Cardiac muscle cell (in vitro differentiated cells and primary cell): ENCODE measurements around the gene MGLL. TPM values are rescaled to one million over a fixed set of nuclear protein-coding genes. Genes with fewer than 3 reads are reported as not detected.

Source experiments
- DNase-seq, 2 donors: peaks; one replicate each; pipeline versions ENCODE4 v3.0.0 to v3.0.0-alpha.2; 2010 to 2017; ENCODE audit warnings: low read depth in 1 of 2, low spot score in 1 of 2
- H3K27ac ChIP-seq: fragments of 200-600 bp; sonication (generic); 2 replicates; pipeline ENCODE4 v1.5.1; 2016
- H3K27me3 ChIP-seq: fragments of 200-600 bp; sonication (generic); 2 replicates; pipeline ENCODE4 v1.6.0; 2016; ENCODE audit warnings: control low read depth
- H3K36me3 ChIP-seq: fragments of 200-600 bp; sonication (generic); 2 replicates; pipeline ENCODE4 v1.5.1; 2016; ENCODE audit warnings: control low read depth
- H3K4me1 ChIP-seq: fragments of 200-600 bp; sonication (generic); 2 replicates; pipeline ENCODE4 v1.8.1; 2017; ENCODE audit warnings: low read depth, mild to moderate bottlenecking, mixed run types
- H3K4me3 ChIP-seq: fragments of 200-600 bp; sonication (generic); 2 replicates; pipeline ENCODE4 v1.5.1; 2016; ENCODE audit warnings: mild to moderate bottlenecking
- H3K9me3 ChIP-seq: fragments of 200-600 bp; sonication (generic); 2 replicates; pipeline ENCODE4 v1.5.1; 2017; ENCODE audit warnings: low read depth, mild to moderate bottlenecking, control low read depth
- polyA plus RNA-seq: library from polyadenylated mRNA; unstranded; fragments of >200 nt; fragmentation: Nextera tagmentation; extraction: Ambion mirVana; gene quantifications from 2 replicates; pipeline ENCODE4 v1.2.1, GENCODE V29; 2016
- total RNA-seq: library from RNA; depleted of rRNA; stranded (reverse); fragments of >200 nt; gene quantifications from 2 replicates; pipeline ENCODE4 v1.2.3, GENCODE V29; 2016
- TF ChIP-seq, protein P1 (sequence below): IDR thresholded peaks from 2 replicates; pipeline ENCODE4 v1.5.1; 2012; ENCODE audit warnings: low read depth, mild to moderate bottlenecking, low read length

Gene MGLL
- total and polyA plus RNA-seq, 2 experiments from 2014 or later: 1.0 TPM

DNA sequence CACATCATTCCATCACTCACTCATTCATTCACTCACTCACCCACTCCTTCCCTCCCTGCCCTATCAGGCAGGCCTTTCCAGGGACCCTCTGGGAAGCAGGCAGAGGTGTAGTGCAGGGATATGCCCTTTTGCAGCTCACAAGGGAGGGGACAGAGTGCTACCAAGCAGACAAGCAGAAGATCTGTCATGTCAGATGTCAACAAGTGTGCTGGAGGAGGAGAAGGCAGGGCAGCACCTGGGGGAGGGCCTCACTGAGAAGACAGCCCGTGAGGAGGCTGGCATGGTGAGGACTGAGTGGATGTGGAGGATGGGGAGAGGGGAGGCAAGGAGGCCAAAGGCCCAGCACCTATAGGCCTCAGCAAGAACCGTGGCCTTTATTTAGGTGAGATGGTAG lies 134.3 kb downstream of the MGLL start:
- H3K9me3 ChIP-seq: no peaks in the 10 kb centered on the region
- no peak overlapping the region for H3K4me3 ChIP-seq
- no peaks in the 10 kb centered on the region for H3K4me1 ChIP-seq
- no peak for DNase-seq
- no peaks in the 10 kb centered on the region for H3K36me3 ChIP-seq
- TF ChIP-seq, protein P1, sequence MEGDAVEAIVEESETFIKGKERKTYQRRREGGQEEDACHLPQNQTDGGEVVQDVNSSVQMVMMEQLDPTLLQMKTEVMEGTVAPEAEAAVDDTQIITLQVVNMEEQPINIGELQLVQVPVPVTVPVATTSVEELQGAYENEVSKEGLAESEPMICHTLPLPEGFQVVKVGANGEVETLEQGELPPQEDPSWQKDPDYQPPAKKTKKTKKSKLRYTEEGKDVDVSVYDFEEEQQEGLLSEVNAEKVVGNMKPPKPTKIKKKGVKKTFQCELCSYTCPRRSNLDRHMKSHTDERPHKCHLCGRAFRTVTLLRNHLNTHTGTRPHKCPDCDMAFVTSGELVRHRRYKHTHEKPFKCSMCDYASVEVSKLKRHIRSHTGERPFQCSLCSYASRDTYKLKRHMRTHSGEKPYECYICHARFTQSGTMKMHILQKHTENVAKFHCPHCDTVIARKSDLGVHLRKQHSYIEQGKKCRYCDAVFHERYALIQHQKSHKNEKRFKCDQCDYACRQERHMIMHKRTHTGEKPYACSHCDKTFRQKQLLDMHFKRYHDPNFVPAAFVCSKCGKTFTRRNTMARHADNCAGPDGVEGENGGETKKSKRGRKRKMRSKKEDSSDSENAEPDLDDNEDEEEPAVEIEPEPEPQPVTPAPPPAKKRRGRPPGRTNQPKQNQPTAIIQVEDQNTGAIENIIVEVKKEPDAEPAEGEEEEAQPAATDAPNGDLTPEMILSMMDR: no peak
- no peak overlapping the region for H3K27ac ChIP-seq
- H3K27me3 ChIP-seq: no peaks in the 10 kb centered on the region

DNA sequence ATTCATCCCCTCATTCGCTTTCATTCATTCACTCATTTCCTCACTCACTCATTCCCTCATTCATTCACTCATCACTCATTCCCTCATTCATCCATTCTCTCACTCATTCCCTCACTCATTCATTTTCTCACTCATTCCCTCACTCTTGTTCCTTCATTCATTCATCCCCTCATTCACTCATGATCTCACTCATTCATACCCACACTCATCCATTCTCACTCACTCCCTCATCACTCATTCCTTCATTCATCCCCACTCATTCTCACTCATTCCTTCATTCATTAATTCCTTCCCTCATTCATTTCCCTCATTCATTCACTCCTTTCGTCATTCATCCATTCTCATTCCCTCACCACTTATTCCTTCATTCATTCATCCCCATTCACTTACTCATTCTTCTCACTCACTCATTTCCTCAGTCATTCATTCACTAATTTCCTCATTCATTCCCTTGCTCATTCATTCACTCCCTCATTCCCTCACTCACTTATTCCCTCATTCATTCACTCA lies 135.0 kb downstream of the MGLL start:
- Histone ChIP-seq H3K27me3 (no peaks in the 10 kb centered on the region), H3K27ac (no peak overlapping the region), H3K9me3 (no peaks in the 10 kb centered on the region), H3K4me1 (no peaks in the 10 kb centered on the region), H3K36me3 (no peaks in the 10 kb centered on the region), H3K4me3 (no peak overlapping the region)
- no peak for DNase-seq
- TF ChIP-seq, protein P1: no peak

DNA sequence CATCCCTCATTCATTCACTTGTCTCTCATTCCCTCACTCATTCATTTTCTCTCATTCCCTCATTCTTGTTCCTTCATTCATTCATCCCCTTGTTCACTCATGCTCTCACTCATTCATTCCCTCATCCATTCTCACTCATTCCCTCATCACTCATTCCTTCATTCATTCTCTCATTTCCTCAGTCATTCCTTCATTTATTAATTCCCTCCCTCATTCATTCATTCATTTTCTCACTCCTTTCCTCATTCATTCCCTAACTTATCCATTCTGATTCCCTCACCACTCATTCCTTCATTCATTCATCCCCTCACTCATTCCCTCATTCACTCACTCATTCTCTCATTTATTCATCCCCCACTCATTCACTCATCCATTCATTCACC lies 135.8 kb downstream of the MGLL start:
- Histone ChIP-seq H3K9me3 (no peaks in the 10 kb centered on the region), H3K4me1 (no peaks in the 10 kb centered on the region), H3K36me3 (no peaks in the 10 kb centered on the region), H3K27me3 (no peaks in the 10 kb centered on the region), H3K27ac (no peak overlapping the region), H3K4me3 (no peak overlapping the region)
- TF ChIP-seq, protein P1: no peak
- no peak for DNase-seq

DNA sequence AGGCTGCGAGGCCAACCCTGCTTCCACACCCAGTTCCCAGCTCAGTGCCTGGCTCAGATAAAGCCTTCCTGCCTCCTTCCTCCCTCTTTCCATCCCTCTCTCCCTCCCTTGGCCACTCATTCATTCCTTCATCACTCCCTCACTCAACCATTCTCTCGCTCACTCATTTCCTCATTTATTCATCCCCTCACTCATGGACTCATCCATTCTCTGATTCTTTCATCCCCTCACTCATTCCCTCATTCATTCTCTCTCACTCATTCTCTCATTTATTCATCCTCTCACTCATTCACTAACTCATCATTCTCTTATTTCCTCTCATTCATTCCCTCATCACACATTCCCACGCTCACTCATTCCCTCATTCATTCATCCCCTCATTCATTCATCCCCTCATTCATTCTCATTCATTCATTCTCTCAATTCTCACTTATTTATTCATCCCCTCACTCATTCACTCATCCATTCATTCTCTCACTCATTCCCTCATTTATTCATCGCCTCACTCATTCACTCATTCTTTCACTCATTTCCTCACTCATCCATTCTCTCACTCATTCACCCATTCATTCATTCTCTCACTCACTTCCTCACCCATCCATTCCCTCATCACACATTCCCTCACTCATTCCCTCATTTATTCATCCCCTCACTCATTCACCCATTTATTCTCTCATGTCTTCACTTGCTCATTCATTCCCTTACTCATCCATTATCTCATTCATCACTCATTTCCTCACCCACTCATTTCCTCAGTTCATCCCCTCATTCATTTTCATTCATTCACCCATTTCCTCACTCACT lies 136.4 kb downstream of the MGLL start:
- Histone ChIP-seq H3K4me1 (no peaks in the 10 kb centered on the region), H3K36me3 (no peaks in the 10 kb centered on the region), H3K4me3 (no peak overlapping the region), H3K9me3 (no peaks in the 10 kb centered on the region), H3K27ac (no peak overlapping the region), H3K27me3 (no peaks in the 10 kb centered on the region)
- TF ChIP-seq, protein P1: no peak
- no peak for DNase-seq

GRCh38 chr3:127684871-127685707 lies 137.2 kb downstream of the MGLL start:
- no peak for DNase-seq
- no peaks in the 10 kb centered on the region for H3K9me3 ChIP-seq
- TF ChIP-seq, protein P1: no peak
- H3K27ac ChIP-seq: no peak overlapping the region
- no peaks in the 10 kb centered on the region for H3K27me3 ChIP-seq
- H3K4me3 ChIP-seq: no peak overlapping the region
- no peaks in the 10 kb centered on the region for H3K4me1 ChIP-seq
- no peaks in the 10 kb centered on the region for H3K36me3 ChIP-seq
